AG10803 (cell line): ENCODE results near the gene ZNF622.

ENCODE experiments used
- DNase-seq: peaks from one replicate; pipeline ENCODE4 v3.0.0; 2010; ENCODE audit warnings: low read depth
- H3K4me3 ChIP-seq: 2 replicates; pipeline ENCODE4 v1.5.1; 2011; ENCODE audit warnings: mild to moderate bottlenecking, low read length, control low read depth
- CTCF ChIP-seq: conservative IDR thresholded peaks from 2 replicates; pipeline ENCODE4 v1.5.1; 2011; ENCODE audit warnings: mild to moderate bottlenecking, low read length, control low read depth, inconsistent platforms

ZNF622 gene, protein sequence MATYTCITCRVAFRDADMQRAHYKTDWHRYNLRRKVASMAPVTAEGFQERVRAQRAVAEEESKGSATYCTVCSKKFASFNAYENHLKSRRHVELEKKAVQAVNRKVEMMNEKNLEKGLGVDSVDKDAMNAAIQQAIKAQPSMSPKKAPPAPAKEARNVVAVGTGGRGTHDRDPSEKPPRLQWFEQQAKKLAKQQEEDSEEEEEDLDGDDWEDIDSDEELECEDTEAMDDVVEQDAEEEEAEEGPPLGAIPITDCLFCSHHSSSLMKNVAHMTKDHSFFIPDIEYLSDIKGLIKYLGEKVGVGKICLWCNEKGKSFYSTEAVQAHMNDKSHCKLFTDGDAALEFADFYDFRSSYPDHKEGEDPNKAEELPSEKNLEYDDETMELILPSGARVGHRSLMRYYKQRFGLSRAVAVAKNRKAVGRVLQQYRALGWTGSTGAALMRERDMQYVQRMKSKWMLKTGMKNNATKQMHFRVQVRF

DNA sequence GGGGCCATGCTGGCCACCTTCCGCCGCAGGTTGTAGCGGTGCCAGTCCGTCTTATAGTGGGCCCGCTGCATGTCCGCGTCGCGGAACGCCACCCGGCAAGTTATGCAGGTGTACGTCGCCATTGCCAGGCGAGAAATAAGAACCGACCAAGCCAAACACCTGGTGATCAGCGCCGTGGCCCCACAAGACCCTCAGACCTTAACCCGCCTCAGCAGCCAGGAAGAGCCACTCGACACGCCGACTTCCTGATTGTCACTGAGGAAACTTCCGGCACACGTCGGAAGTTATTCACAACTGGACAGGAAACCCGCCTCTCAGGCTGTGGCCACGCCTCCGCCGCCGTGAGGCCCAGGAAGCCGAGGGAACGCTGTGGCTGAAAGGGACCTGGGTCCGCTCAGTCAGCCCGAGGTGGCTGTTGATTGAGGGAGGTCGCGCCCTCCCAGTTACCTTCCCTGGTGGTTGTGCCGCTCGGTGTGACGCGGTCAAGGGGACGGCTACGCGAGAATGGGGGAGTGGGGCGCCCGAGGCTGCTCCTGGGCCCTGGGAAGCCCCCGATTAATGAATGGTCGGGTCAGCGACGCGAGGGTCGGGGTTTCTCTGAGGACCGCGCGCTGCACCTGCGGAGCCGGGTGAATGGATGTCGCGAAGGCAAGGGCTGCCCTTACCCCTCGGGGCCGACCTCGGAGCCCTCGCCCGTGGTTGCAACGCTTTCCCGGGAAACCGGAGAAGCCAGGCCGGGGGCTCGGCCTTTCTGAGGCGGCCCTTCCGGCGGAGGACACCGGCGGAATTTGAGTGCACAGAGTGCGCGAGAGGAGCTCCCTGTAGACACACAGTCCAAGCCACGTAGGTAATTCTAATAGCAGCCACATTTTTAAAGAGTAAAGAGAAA lies at the start of gene ZNF622:
Gene ZNF622 (minus strand): TSS at position 257 of the 889 bp plus-strand sequence. CDS start 135 bp downstream, at position 122.
- DNase-seq = peak; percentile 90
- H3K4me3 ChIP-seq = peak within 1 kb of the TSS; percentile 93
- TF ChIP-seq CTCF = no peak

GRCh38 chr5:16510098-16510497 lies 44.5 kb upstream of the ZNF622 start:
- DNase-seq = no peak
- no peak for TF ChIP-seq CTCF

GRCh38 chr5:16508730-16509531 lies 43.3 kb upstream of the ZNF622 start:
- no peak overlapping the region for H3K4me3 ChIP-seq
- peak; percentile 20 for DNase-seq
- TF ChIP-seq CTCF = no peak

More at GRCh38 chr5:16510098-16510497, 44.5 kb upstream of the ZNF622 start:
- H3K4me3 ChIP-seq = no peak overlapping the region

GRCh38 chr5:16507716-16508115 lies 42.1 kb upstream of the ZNF622 start:
- no peak for TF ChIP-seq CTCF
- H3K4me3 ChIP-seq = no peak overlapping the region
- DNase-seq = peak; percentile 49

- no peak for TF ChIP-seq CTCF
- no peak for DNase-seq
- H3K4me3 ChIP-seq = no peak overlapping the region
Measured at GRCh38 chr5:16505904-16506303, 40.3 kb upstream of the ZNF622 start.

DNA sequence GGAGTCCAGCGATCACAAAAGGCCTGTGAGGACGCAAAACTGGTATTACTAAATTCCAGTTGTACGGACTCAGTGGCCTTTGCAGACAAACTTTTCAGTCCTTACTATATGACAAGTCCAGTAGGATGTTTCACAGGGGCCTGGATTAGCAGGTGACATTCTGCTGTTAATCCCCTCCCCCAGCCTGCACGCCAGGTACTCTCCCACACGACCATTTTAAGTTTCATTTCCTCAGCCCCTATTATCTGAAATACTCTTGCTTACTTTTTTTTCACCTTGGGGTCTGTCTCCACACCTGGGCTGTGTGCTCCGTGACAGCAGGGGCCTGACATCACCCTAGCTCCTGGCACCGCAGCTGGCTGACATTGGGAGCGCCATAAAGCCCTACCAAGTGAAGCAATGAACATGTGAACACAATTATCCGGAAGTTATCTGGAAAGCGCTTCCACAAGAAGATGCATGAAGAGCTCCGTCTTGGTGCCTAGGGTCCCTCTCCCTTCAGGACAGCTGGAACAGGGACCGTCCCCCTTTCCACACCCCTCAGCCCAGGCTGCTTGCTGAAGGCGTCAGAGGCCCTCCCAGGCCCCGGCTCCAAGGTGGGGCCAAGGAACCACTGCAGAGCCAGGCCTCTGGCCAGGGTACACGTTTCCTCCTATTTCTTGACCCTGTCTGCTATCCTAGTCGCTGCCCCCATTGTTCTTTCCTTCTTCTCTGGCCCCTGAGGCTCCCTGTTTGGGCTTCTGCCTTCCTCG lies 39.7 kb upstream of the ZNF622 start:
- H3K4me3 ChIP-seq = no peak overlapping the region
- DNase-seq = no peak
- no peak for TF ChIP-seq CTCF
